Fibroblast of pulmonary artery (primary cell): ENCODE measurements around the gene MYH9.

Experiments used
- DNase-seq: peaks from one replicate; pipeline ENCODE4 v3.0.0-alpha.2; 2010; ENCODE audit warnings: low read depth
- H3K4me3 ChIP-seq: replicated peaks from 2 replicates; pipeline ENCODE4 v1.5.1; 2011; ENCODE audit warnings: low read depth, mild to moderate bottlenecking, control low read depth, low read length, moderate library complexity
- TF ChIP-seq, protein P1 (sequence below): IDR thresholded peaks from 2 replicates; pipeline ENCODE4 v1.5.1; 2011; ENCODE audit warnings: mild to moderate bottlenecking, control low read depth, low read length, inconsistent platforms; ENCODE audit errors: missing control alignments

MYH9 gene

DNA sequence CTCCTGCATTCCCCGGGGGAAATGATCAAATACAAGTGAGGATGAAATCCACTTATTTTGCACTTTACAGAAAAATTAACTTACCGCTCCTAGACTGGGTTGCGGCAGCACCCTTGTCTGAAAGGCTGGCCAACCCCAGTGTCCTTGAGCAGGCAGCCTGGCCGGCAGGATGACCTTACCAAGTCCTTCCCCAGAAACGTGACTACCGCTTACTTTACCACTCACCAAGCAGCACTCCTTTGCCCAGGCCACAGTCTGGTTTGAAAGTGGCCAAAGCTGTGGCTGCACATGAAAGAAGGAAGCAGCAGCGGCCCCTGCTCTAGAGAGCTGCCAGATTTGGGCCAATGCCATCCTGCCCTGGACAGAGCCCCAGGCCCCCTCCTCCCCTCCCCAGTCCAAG lies 20.3 kb downstream of the MYH9 start:
- H3K4me3 ChIP-seq, result no peak overlapping the region
- TF ChIP-seq, protein P1, sequence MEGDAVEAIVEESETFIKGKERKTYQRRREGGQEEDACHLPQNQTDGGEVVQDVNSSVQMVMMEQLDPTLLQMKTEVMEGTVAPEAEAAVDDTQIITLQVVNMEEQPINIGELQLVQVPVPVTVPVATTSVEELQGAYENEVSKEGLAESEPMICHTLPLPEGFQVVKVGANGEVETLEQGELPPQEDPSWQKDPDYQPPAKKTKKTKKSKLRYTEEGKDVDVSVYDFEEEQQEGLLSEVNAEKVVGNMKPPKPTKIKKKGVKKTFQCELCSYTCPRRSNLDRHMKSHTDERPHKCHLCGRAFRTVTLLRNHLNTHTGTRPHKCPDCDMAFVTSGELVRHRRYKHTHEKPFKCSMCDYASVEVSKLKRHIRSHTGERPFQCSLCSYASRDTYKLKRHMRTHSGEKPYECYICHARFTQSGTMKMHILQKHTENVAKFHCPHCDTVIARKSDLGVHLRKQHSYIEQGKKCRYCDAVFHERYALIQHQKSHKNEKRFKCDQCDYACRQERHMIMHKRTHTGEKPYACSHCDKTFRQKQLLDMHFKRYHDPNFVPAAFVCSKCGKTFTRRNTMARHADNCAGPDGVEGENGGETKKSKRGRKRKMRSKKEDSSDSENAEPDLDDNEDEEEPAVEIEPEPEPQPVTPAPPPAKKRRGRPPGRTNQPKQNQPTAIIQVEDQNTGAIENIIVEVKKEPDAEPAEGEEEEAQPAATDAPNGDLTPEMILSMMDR, result no peak
- DNase-seq, result no peak

GRCh38 chr22:36367066-36367465 lies 20.7 kb downstream of the MYH9 start:
- TF ChIP-seq, protein P1, result no peak
- no peak overlapping the region for H3K4me3 ChIP-seq
- DNase-seq, result no peak

DNA sequence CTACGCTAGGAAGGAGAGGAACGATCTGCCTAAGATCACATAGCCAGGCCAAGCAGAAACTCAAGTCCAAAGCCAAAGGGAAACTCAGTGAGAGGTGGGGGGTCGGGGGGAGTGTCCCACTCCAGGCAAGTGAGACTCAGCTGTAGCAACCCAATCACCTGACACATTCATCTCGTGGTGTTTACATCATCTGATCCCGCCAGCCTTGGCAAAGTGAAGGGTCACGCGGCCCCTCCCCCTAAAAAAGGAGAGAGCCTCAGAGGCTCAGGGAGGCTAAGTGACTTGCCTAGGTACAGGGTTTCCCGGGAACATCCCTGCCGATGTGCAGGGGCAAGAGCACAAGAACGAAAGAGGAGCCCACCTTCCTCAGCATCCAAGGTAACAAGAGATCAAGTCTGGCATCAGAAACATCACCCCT lies 21.5 kb downstream of the MYH9 start:
- no peak overlapping the region for H3K4me3 ChIP-seq
- TF ChIP-seq, protein P1, result no peak

DNA sequence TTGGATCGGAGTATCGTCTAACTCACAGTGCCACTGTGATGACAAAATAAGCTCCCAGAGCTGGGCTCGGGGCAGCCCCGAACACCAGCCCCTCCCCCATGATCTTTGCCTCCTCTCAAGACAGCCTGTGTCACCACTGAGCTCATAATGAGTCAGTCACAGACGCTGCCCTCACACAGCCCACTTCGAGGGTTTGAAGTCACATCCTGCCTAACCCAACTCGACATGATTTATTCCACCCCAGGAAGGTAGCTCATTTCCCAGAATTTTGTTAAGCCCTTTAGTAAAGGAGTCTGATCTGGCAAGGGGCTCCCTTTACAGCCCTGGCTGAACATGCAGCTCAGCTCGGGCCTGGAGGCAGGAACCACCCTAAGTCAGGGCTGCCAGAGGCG lies 22.8 kb downstream of the MYH9 start:
- H3K4me3 ChIP-seq, result no peak overlapping the region
- TF ChIP-seq, protein P1, result no peak
- DNase-seq, result peak; percentile 97

More for the DNA sequence above, 21.5 kb downstream of the MYH9 start:
- no peak for DNase-seq

- TF ChIP-seq, protein P1, result no peak
- H3K4me3 ChIP-seq, result no peak overlapping the region
- no peak for DNase-seq
Measured at GRCh38 chr22:36364255-36365019, 23.3 kb downstream of the MYH9 start.

DNA sequence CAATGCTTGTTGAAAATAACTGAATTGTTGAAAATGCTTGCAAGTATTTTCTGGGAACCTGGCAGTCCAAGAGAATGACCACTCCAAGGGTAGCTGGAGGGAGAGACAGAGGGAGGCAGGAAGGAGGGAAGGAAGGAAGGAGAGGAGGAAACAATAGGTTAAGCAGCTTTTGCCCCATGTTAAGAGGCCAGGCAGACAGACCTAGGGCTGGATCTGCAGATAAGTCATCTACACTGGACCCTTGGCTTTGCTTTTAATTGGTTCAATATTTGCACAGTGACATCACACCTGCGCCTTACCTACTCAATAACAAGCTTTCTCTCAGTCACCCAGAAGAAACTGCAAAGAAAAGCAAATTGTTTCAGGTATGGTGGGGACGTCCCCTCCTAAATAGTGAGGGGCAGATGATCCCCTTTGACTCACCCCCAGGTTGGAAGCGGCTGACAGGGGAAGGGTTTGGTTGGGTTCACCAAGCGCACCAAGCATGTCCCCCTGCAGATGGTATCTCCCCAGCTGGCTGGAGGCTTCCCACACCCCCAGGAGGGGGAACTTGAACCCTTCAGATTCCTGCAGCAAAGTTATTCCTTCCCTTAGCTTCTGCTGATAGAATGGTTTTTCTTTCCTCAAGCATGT lies 24.3 kb downstream of the MYH9 start:
- no peak for DNase-seq
- no peak overlapping the region for H3K4me3 ChIP-seq
- TF ChIP-seq, protein P1, result no peak
